Panc1 (cell line): ENCODE measurements around the gene SLC38A1. TPM values are rescaled to one million over a fixed set of nuclear protein-coding genes. Genes with fewer than 3 reads are reported as not detected.
A peak's percentile ranks its signal among the peaks of the same experiment; 100 is the strongest.

ENCODE experiments used
- ATAC-seq: fragments of 200-7000 bp; cut with Tn5 transposase; 2 replicates; pipeline ENCODE4 v1.9.1; 2020; ENCODE audit warnings: mild to moderate bottlenecking, moderate library complexity
- BruUV-seq: library from RNA; stranded (reverse); fragments of 400-500 nt; replicated peaks from 2 replicates; lab custom pipeline; 2021; lab: Mats Ljungman, UMichigan
- CTCF ChIA-PET: fragments of 300-600 bp; sonication (Branson Sonifier 250); formaldehyde crosslinking; loops from one replicate; lab custom pipeline; 2022; ENCODE audit warnings: antibody characterized with exemption; lab: Charles Lee
- POLR2A ChIA-PET: fragments of 300-600 bp; sonication (Branson Sonifier 250); formaldehyde crosslinking; loops from one replicate; lab custom pipeline; 2022; ENCODE audit warnings: antibody characterized with exemption; lab: Charles Lee
- DNase-seq: peaks from one replicate; pipeline ENCODE4 v3.0.0-alpha.2; 2010; ENCODE audit warnings: low read depth, low spot score
- H3K27ac ChIP-seq: 2 replicates; pipeline ENCODE4 v1.5.1; 2011; ENCODE audit warnings: mild to moderate bottlenecking, low read length, inconsistent platforms
- H3K27me3 ChIP-seq: fragments of 200-500 bp; sonication (Bioruptor generic); 2 replicates; pipeline ENCODE4 v1.6.0; 2014; ENCODE audit warnings: low read length, inconsistent platforms; ENCODE audit not compliant: control insufficient read depth, insufficient read depth
- H3K36me3 ChIP-seq: fragments of 200-500 bp; sonication (Bioruptor generic); 2 replicates; pipeline ENCODE4 v1.5.1; 2014; ENCODE audit warnings: inconsistent platforms, mild to moderate bottlenecking, low read length, moderate library complexity; ENCODE audit not compliant: control insufficient read depth, insufficient read depth
- H3K4me1 ChIP-seq: 2 replicates; pipeline ENCODE4 v1.5.1; 2011; ENCODE audit warnings: inconsistent platforms, mild to moderate bottlenecking, low read length, moderate library complexity; ENCODE audit not compliant: control insufficient read depth, insufficient read depth
- H3K4me3 ChIP-seq, 2 experiments: 2 replicates each; pipeline ENCODE4 v1.5.1; 2011 to 2012; ENCODE audit warnings: low read depth in 2 of 2, low read length in 2 of 2, mild to moderate bottlenecking in 2 of 2, inconsistent platforms in 1 of 2, moderate library complexity in 1 of 2
- H3K9me3 ChIP-seq: fragments of 200-500 bp; sonication (Bioruptor generic); 2 replicates; pipeline ENCODE4 v1.5.1; 2014; ENCODE audit warnings: low read depth, mild to moderate bottlenecking, inconsistent platforms, low read length, moderate library complexity; ENCODE audit not compliant: control insufficient read depth, insufficient read depth
- CTCF ChIP-seq: fragments of 450-650 bp; IDR thresholded peaks from 2 replicates; pipeline ENCODE4 v1.5.1; 2017; ENCODE audit warnings: mild to moderate bottlenecking
- POLR2AphosphoS5 ChIP-seq: IDR thresholded peaks from 2 replicates; pipeline ENCODE4 v1.6.1; 2012; ENCODE audit warnings: mild to moderate bottlenecking, low read depth, low read length, moderate library complexity
- REST ChIP-seq, 2 experiments: IDR thresholded peaks; 2 replicates each; pipeline ENCODE4 v1.6.1; 2011 to 2012; ENCODE audit warnings: low read depth in 2 of 2, control low read depth in 1 of 2, low read length in 1 of 2, mild to moderate bottlenecking in 1 of 2, moderate library complexity in 1 of 2; ENCODE audit not compliant: insufficient read depth in 1 of 2
- SIN3A ChIP-seq: IDR thresholded peaks from 2 replicates; pipeline ENCODE4 v1.6.1; 2012; ENCODE audit warnings: low read depth, mild to moderate bottlenecking, low read length, moderate library complexity, borderline replicate concordance; ENCODE audit not compliant: insufficient read depth
- TCF7L2 ChIP-seq: IDR thresholded peaks from 2 replicates; pipeline ENCODE4 v1.6.1; 2011; ENCODE audit warnings: mild to moderate bottlenecking, low read depth, low read length, inconsistent platforms
- in situ Hi-C: cut with HindIII; loops from 2 replicates; pipeline ENCODE4 v1.10.0; 2016; ENCODE audit warnings: low sequenced_read_pairs, low pct_unique_long_range_greater_than_20kb
- intact Hi-C: fragments of 100-400 bp; cut with micrococcal nuclease; formaldehyde crosslinking; loops from one replicate; pipeline ENCODE4 v1.10.0; 2022; ENCODE audit not compliant: unreplicated experiment
- total RNA-seq: library from RNA; stranded (reverse); gene quantifications from one replicate; pipeline ENCODE4 v1.2.1, GENCODE V29; 2021; ENCODE audit not compliant: unreplicated experiment

Gene SLC38A1
- total RNA-seq, 1 experiment from 2014 or later, result 127 TPM

- H3K27me3 ChIP-seq, result no peaks in the 10 kb centered on the region
- DNase-seq (no peak), ATAC-seq (peak; percentile 56)
- CTCF ChIA-PET, result no interaction called here
- no peaks in the 10 kb centered on the region for H3K4me1 ChIP-seq
- peaks cover 2% of the 10 kb centered on the region; the same call in 1 of the 2 replicates for H3K36me3 ChIP-seq
- no TSS peak for BruUV-seq
- in situ Hi-C loops (no loop called here), intact Hi-C loops (no loop called here)
- no peak overlapping the region for H3K4me3 ChIP-seq
- no peaks in the 10 kb centered on the region for H3K9me3 ChIP-seq
- TF ChIP-seq POLR2AphosphoS5, result peak; percentile 16; the same call in 1 of the 2 replicates
- no peak for TF ChIP-seq SIN3A
- no peak overlapping the region for H3K27ac ChIP-seq
- POLR2A ChIA-PET, result no interaction called here
These were observed 83.2 kb downstream of the SLC38A1 start for GRCh38 chr12:46185686-46186085.

- no peak for DNase-seq
- ChIA-PET POLR2A (no interaction called here), CTCF (no interaction called here)
- H3K9me3 ChIP-seq, result no peaks in the 10 kb centered on the region
- TF ChIP-seq SIN3A, result no peak
- no peak for TF ChIP-seq TCF7L2
- no peak for TF ChIP-seq REST (IDR thresholded peaks at IDR 0.05; ENCODE audit: insufficient read depth in 1 of 2, low read depth in 2 of 2, low read length in 1 of 2)
- TF ChIP-seq POLR2AphosphoS5, result no peak
- no peak for TF ChIP-seq CTCF
- H3K36me3 ChIP-seq, result peaks cover 2% of the 10 kb centered on the region; the same call in 1 of the 2 replicates
- in situ Hi-C loops (no loop called here), intact Hi-C loops (no loop called here)
- no peak overlapping the region for H3K27ac ChIP-seq
- no peaks in the 10 kb centered on the region for H3K27me3 ChIP-seq
- H3K4me1 ChIP-seq, result no peaks in the 10 kb centered on the region
- ATAC-seq, result no peak; the same call in 1 of the 2 replicates
- BruUV-seq, result no TSS peak
- no peak overlapping the region for H3K4me3 ChIP-seq
These were observed 83.8 kb downstream of the SLC38A1 start for GRCh38 chr12:46184798-46185595.

GRCh38 chr12:46183112-46183511 lies 85.7 kb downstream of the SLC38A1 start:
- no peak for TF ChIP-seq SIN3A
- no peak for TF ChIP-seq REST (IDR thresholded peaks at IDR 0.05; ENCODE audit: insufficient read depth in 1 of 2, low read depth in 2 of 2, low read length in 1 of 2)
- no peak for TF ChIP-seq POLR2AphosphoS5
- TF ChIP-seq CTCF, result no peak
- TF ChIP-seq TCF7L2, result no peak
- in situ Hi-C loops, result no loop called here
- no peak for ATAC-seq

More at GRCh38 chr12:46183112-46183511, 85.7 kb downstream of the SLC38A1 start:
- Histone ChIP-seq H3K27me3 (no peaks in the 10 kb centered on the region), H3K27ac (no peak overlapping the region), H3K36me3 (peaks cover 2% of the 10 kb centered on the region; the same call in 1 of the 2 replicates), H3K9me3 (no peaks in the 10 kb centered on the region), H3K4me3 (no peak overlapping the region), H3K4me1 (no peaks in the 10 kb centered on the region)
- intact Hi-C loops, result no loop called here
- CTCF ChIA-PET, result no interaction called here
- POLR2A ChIA-PET, result no interaction called here
- DNase-seq, result no peak
- BruUV-seq, result no TSS peak
